Left forelimb (tissue), 1 donor: ENCODE results near the gene CNPPD1.
A peak's percentile ranks its signal among the peaks of the same experiment; 100 is the strongest.
"Not testable (repeated sequence)": the region's sequence is repeated elsewhere in the genome, so short reads cannot be mapped to it uniquely, and the experiment has no call there.

Source experiments
- DNase-seq: peaks from one replicate; pipeline ENCODE4 v3.0.0-alpha.2; 2018; ENCODE audit warnings: low spot score

Gene CNPPD1

DNA sequence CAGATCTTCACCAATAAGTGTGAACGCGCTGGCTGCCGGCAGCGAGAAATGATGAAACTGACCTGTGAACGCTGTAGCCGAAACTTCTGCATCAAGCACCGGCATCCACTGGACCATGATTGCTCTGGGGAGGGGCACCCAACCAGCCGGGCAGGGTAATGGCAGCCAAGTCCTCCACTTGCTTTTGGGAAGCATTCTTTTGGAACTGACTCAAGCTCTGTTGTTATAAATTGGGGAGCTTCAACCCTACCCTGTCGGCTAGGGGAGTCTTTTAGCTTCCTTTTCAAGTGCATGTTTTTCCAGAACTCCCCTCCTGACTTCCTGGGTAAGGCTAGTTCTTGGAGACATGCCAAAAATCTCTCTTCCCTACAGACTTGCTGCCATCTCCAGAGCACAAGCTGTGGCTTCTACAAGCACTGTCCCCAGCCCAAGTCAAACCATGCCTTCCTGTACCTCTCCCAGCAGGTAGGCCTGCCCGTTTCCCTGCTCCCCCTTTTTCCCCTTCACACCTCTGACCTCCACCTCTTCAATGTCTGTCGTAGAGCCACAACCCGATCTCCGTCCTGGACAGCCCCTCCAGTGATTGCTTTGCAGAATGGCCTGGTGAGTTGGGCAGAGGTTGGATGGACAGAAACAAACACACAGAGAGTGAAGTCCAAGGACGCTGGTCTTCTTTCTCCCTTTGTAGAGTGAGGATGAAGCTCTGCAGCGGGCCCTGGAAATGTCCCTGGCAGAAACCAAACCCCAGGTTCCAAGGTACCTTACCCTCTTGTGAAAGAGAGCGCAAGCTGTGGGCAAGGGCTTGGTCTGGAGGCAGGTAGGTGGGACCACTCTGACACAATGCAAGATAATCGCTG lies 31.4 kb upstream of the CNPPD1 start:
- DNase-seq: no peak

DNA sequence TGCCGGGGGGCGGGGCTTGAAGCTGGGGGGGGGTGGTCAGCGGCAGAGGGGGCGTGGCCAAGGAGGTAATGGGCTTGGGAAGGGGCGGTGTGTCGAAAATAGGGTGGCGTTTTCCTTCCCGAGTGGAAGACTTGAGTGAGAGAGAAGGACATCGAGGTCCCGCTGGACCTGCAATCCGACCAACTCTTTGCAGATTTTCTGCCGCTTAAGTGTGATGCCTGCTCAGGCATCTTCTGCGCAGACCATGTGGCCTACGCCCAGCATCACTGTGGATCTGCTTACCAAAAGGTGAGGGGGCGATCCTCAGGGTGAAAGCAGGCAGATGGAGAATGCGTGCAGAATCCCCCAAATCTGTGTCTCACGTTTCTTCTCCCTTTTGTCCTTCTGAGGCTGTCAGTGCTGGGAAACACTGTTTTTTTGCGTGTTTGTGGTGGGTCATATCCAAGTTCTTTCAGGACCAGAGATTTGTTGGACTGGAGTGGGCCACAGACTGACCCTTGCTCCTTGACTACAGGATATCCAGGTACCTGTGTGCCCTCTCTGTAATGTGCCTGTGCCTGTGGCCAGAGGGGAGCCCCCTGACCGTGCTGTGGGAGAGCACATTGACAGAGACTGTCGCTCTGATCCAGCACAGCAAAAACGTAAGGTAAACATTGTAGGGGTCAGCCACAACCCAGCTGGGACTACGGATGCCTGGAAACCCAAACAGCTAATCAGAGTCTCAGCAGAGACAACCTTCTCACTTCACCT lies 30.6 kb upstream of the CNPPD1 start:
- no peak for DNase-seq

DNA sequence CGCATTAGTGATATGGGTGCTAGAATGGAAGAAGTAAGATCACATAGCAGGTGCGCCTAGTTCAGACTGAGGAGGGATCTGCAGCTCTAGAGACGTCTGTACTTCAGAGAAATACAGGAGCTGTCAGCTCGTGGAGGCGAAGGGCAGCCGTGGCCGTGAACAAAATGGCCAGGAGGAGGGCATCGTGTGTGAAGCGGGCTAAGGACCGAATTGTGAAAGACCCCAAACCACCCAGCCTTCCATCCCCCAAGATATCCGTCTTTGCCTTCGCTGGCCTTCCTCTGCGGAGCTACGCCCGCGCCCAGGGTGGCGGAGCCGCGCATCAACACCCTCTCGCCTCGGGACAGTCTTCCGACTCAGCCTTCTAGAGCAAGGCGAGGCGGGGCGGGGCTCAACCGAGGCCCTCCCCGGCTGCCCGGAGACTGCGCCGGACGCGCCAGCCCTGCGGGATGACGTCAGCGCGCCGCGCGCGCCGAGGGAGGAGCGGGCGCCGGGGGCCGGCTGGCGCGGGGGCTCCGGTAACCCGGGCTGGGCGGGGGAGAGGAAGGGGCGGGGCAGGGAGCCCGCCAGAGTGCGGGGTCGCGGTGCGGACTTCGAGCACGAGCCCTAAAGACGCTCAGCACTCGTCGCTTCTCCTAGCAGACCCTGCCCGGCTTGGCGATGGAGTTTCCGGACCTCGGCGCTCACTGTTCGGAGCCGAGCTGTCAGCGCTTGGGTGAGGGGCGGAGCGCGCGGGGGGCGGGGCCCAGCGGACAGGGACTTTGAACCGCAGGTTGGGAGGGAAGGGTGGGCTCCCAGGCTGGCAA lies 29.8 kb upstream of the CNPPD1 start, which contains the start of gene ZFAND2B:
Gene ZFAND2B, plus strand, starts transcription at position 455 of the 806 bp plus-strand sequence. Its CDS starts 206 bp downstream, at position 661.
- DNase-seq: peak; percentile 96

DNA sequence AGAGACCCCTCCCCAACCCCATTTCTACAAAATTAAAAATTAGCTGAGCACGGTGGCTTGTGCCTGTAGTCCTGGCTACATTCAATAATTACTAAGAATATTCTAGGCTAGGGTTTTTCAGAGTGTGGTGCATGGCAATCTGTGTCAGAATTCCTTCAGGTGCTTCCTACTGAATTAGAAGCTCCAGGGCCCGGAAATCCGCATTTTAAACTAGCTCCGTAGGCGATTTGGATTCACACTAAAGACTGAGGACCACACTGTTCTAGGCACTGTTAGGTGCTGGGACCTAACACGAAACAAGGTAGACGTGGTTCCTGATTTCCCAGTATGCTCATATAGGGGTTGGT lies 29.2 kb upstream of the CNPPD1 start:
- DNase-seq: peak; percentile 47

DNA sequence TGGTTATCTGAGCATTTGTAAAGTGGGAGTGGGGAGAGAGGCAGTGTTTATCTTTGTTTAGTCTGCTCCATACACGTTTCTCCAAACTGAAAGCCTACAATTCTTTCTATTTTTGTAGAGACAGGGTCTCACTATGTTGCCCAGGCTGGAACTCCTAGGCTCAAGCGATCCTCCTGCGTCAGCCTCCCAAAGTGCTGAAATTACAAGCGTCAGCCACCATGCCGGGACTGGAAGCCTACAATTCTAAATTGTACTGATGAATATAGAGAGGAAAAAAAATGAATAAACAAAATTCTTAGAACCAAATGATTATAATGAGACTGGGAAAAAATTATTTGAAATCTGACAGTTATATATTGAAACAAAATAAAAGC lies 28.4 kb upstream of the CNPPD1 start:
- no peak for DNase-seq

DNA sequence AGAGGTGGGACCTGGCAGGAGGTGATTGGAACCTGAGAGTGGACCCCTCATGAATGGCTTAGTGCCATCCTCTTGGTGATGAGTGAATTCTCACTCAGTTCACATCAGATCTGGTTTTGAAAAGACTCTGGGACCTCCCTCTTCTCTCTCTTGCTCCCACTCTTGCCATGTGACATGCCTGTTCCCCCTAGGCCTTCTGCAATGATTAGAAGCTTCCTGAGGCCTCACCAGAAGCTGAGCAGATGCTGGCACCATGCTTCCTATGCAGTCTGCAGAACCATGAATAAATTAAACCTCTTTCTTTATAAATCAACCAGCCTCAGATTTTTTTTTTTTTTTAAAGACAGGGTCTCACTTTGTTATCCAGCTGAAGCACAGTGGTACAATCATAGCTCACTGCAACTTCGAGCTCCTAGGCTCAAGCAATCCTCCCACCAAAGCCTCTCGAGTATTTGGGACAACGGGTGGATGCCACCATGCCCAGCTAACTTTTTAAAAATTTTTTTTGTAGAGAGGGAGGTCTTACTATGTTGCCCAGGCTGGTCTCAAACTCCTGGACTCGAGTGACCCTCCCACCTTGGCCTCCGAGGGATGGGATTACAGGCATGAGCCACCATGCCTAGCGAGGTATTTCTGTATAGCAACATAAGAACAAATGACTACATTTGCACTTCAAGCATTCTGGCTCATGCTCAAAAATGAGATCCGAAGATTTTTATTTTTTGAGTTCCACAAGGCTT lies 27.9 kb upstream of the CNPPD1 start:
- DNase-seq: no peak

DNA sequence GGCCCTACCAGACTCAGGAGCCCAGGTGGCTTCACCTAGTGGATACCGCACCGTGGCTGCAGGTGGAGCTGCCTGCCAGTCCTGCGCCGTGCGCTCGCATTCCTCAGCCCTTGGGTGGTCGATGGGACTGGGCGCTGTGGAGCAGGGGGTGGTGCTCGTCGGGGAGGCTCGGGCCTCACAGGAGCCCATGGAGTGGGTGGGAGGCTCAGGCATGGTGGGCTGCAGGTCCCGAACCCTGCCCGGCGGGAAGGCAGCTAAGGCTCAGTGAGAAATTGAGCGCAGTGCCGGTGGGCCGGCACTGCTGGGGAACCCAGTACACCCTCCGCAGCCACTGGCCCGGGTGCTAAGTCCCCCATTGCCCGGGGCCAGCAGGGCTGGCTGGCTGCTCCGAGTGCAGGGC lies 24.6 kb upstream of the CNPPD1 start:
- not testable (repeated sequence) for DNase-seq

DNA sequence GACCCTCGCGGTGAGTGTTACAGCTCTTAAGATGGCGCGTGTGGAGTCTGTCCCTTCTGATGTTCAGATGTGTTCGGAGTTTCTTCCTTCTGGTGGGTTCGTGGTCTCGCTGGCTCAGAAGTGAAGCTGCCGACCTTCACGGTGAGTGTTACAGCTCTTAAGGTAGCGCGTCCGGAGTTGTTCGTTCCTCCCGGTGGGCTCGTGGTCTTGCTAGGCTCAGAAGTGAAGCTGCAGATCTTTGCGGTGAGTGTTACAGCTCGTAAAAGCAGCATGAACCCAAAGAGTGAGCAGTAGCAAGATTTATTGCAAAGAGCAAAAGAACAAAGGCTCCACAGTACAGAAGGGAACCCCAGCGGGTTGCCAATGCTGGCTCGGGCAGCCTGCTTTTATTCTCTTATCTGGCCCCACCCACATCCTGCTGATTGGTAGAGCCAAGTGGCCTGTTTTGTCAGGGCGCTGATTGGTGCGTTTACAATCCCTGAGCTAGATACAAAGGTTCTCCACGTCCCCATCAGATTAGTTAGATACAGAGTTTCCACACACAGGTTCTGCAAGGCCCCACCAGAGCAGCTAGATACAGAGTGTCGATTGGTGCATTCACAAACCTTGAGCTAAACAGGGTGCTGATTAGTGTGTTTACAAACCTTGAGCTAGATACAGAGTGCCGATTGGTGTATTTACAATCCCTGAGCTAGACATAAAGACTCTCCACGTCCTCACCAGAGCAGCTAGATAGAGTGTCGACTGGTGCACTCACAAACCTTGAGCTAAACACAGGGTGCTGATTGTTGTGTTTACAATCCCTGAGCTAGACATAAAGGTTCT lies 24.0 kb upstream of the CNPPD1 start:
- not testable (repeated sequence) for DNase-seq

DNA sequence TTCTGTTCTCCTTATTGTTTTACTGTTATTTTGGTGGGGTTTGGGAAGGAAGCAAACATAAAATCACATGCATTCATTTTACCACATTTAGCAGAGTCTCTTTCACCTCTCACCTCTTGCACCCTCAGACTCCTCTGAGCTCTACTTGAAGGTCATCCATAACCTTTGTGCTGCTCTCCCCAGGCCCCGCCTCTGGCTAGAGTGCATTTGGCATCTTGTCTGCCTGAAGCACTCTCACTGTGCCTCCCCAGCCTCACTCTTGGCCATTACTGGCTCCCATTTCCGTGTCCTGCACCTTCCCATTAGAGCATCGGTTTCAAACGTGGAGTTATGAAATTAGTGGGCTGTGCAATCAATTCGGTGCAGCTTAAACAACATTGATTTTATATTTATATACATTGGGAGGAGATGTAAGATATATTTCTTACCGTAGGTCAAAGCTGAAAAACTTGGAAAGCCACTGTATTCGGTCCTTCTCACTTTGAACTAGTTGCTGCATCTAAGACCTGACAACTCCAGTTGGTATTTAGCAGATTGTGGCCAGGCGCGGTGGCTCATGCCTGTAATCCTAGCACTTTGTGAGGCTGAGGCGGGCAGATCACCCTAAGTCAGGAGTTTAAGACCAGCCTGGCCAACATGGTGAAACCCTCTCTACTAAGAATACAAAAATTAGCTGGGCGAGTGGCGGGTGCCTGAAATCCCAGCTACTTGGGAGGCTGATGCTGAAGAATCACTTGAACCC lies 22.9 kb upstream of the CNPPD1 start:
- DNase-seq: no peak

DNA sequence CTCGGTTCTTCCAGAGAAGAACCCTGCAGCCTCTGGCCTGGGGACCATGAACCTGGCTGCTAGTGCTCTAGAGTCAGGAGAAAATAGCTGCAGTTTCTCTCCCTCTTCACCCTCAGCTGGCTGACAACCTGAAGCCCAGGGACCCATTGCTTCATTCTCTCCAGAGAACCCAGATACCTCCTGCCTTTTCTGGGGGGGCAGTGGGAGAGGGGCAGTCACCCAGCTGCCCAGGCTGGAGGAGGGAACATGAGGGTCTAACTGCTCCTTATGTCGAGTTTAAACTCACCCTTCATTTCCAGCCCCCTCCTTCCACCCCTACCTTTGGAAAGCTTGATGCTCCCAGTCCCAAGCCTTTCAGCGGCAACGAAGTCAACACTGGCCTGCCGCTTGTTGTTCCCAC lies 22.2 kb upstream of the CNPPD1 start:
- DNase-seq: no peak

DNA sequence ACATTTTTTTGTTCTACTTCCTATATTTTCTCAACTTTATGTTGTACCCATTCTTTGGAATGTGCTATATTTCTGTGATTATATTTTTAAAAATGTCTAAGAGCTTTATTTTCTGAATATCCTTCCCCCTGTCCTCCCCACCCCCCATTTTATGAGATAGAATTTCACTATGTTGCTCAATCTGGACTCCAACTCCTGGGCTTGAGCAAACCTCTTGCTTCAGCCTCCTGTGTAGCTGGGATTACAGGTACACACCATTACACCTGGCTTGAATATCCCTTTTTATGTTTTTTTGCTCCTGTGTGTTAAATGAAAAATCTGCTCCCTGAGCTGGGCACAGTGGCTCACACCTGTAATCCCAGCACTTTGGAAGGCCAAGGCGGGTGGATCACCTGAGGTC lies 20.7 kb upstream of the CNPPD1 start:
- no peak for DNase-seq

DNA sequence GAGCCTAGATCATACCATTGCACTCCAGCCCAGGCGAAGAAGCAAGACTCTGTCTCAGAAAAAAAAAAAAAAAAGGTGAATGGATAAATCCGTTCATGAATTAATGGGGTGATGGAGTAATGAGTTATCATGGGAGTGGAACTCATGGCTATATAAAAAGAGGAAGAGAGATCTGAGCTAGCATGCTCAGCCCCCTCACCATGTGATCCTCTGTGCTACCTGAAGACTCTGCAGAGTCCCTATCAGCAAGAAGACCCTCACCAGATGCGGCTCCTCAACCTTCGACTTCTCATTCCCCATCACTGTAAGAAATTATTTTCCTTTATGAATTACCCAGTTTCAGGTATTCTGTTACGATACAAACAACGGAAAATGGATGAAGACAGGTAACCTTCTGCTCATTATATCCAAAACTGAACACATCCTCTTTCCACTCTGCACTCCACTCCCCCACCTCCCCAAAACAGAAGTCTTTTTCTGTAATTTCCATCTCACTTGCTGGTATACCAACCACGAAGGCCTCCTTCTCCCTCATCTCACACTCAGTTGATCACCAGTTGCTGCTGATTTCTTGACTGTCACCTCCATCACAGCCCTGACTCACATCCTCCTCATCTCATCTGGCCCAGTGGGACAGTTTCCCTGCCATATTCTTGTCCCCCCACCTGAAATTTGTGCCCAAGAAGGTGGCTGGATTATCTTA lies 10.2 kb upstream of the CNPPD1 start:
- no peak for DNase-seq

DNA sequence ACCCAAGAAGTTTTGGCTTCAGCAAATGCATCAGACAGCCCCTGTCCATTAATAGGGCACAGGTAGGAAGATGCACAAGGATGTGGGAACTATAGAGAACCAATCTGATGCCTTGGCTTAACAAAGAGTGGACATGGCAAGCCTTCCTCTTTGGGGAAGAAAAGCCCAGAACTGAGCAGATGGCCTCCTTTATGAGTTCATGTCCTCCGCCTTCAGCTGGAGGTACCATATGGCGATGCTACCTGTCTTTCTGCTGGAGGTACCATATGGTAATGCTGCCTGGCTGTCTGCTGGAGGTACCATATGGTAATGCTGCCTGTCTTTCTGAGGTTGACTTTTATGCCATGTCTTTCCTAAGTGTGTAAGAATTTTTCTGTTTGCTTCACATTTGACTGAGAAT lies 7.4 kb upstream of the CNPPD1 start:
- DNase-seq: no peak

DNA sequence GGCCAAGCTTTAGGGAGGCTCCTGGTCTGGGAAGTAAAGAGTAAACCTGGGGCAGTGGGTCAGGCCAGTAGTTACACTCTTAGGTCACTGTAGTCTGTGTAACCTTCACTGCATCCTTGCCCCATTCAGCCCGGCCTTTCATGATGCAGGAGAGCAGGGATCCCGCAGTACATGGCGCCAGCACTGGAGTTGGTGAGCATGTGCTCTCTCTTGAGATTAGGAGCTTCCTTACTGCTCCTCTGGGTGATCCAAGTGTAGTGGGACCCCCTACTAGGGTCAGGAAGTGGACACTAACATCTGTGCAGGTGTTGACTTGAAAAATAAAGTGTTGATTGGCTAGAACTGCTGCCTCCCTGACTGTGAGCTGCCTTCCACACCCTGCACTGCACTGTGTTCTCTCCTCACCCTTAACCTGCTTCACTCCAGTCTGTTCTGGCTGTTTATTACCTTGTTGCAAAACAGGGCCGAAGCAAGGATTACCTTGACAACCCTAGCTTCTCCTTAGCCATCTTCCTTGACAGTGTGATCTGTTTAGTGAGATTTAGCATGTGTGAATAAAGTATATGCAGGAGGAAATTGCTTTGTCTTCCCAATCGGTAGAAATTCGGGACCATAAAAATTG lies 6.5 kb upstream of the CNPPD1 start:
- no peak for DNase-seq

DNA sequence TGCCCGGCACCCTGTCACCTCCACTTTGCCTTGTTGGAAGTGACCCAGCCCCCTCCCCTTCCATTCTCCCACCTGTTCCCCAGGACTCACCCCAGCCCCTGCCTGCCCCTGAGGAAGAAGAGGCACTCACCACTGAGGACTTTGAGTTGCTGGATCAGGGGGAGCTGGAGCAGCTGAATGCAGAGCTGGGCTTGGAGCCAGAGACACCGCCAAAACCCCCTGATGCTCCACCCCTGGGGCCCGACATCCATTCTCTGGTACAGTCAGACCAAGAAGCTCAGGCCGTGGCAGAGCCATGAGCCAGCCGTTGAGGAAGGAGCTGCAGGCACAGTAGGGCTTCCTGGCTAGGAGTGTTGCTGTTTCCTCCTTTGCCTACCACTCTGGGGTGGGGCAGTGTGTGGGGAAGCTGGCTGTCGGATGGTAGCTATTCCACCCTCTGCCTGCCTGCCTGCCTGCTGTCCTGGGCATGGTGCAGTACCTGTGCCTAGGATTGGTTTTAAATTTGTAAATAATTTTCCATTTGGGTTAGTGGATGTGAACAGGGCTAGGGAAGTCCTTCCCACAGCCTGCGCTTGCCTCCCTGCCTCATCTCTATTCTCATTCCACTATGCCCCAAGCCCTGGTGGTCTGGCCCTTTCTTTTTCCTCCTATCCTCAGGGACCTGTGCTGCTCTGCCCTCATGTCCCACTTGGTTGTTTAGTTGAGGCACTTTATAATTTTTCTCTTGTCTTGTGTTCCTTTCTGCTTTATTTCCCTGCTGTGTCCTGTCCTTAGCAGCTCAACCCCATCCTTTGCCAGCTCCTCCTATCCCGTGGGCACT lies 5.8 kb upstream of the CNPPD1 start:
- no peak for DNase-seq

DNA sequence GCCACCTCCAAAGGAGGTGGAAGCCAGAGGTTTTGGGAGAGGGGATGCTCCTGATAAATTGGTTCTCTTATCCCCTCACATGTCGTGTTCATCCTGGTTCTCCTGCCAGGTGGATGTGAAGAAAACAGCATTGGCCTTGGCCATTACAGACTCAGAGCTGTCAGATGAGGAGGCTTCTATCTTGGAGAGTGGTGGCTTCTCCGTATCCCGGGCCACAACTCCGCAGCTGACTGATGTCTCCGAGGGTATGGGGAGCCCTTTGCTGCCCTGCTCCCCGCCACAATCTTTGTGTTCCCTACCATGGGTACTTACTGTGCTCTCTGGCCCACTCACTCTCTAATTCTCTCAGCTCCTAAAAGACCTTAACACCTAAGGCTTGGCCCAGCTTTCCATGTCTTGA lies 4.8 kb upstream of the CNPPD1 start:
- DNase-seq: no peak

DNA sequence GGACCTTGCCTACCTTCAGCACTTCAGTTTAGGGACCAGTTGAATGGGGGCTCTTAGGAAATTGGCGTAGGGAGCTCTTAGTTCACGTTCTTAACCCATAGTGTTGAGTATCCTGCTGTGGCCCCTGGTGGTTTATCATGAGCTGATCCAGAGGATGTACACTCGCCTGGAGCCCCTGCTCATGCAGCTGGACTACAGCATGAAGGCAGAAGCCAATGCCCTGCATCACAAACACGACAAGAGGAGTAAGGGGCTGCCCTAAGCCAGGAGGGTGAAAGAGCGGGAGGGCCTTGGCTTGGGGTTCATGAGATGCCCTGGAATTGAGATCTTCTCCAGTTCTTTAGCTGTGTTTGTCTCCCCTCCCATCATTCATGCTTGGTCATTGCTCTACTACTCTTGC lies 4.2 kb upstream of the CNPPD1 start:
- no peak for DNase-seq
